ENCODE measurements around the gene TMEM247. TPM values are rescaled to one million over a fixed set of nuclear protein-coding genes. Genes with fewer than 3 reads are reported as not detected.
"Not testable (repeated sequence)": the region's sequence is repeated elsewhere in the genome, so short reads cannot be mapped to it uniquely, and the experiment has no call there.

TMEM247 gene
- total RNA-seq, 2 donors from 2014 or later = not detected

DNA sequence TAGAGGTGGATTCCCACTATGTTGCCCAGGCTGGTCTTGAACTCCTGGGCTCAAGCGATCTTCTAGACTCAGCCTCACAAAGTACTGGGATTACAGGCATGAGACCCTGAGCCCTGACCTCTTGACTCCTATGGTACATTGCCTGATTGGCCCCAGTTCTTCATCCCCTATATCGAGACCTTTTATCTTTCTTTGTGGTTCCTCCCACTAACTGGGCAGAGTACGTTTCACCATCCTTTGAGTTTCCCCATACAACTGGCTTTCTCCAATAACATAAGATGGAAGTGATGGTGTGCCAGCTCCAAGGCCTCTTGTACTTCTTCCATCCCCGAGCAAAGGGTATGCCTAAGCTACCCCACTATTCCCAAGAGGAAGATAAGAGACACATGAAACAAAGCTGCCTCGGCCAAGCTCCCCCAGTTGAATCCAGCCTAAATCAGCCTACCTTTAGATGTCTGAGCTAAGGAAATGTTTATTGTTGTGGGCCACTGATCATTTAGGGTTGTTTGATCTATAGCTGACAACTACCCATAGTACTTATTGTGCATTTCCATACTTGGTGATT lies 8.3 kb upstream of the TMEM247 start:
- DNase-seq = no peak
- no peaks in the 10 kb centered on the region for H3K27me3 ChIP-seq (ENCODE audit: control insufficient read depth, insufficient read depth, low read length, poor library complexity, severe bottlenecking)
- Mint-ChIP-seq H3K27ac (no peak overlapping the region), H3K4me3 (no peak overlapping the region), H3K9me3 (no peaks in the 10 kb centered on the region), H3K27me3 (ENCODE audit: insufficient read depth) (peaks cover 18% of the 10 kb centered on the region), H3K4me1 (no peaks in the 10 kb centered on the region), H3K36me3 (ENCODE audit: low read depth) (no peaks in the 10 kb centered on the region)
- H3K4me3 ChIP-seq (ENCODE audit: low read length) = no peak overlapping the region
- no peak overlapping the region for H3K27ac ChIP-seq (ENCODE audit: low read depth, low read length)
- no peaks in the 10 kb centered on the region for H3K9me3 ChIP-seq (ENCODE audit: control insufficient read depth, low read length)
- 94 to 100% methylated on average over 2 to 5 of the region's 5 CpGs for WGBS, 2 experiments (ENCODE audit: insufficient coverage in 1 of 2, insufficient read length in 1 of 2)
- H3K4me1 ChIP-seq (ENCODE audit: control insufficient read depth, insufficient read depth, low read length) = no peaks in the 10 kb centered on the region
- TF ChIP-seq CTCF (conservative IDR thresholded peaks at IDR 0.05) = no peak
- no peak overlapping the region for H3K9ac ChIP-seq (ENCODE audit: extremely low read depth, low read length, poor library complexity, severe bottlenecking)
- H3K36me3 ChIP-seq (ENCODE audit: control insufficient read depth, insufficient read depth, low read length) = no peaks in the 10 kb centered on the region

DNA sequence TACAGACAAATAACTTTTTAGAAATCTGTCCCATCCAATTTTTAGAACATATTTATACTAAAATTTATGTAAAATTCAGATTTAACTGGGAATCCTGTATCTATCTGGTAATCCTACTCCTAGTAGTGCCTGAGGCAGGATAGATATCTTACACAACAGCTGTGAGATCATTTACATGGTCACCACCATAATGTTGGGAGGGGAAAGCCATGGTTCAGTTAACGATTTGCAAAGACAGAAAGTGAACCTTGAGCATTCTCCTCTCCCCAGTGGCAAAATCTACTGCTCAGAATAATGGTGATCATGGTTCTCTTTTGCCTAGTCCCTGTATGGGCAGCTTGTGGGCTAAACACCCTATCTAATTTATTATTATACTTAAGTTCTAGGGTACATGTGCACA lies 7.7 kb upstream of the TMEM247 start:
- Mint-ChIP-seq H3K27me3 (ENCODE audit: insufficient read depth) (peaks cover 18% of the 10 kb centered on the region), H3K4me3 (no peak overlapping the region), H3K4me1 (no peaks in the 10 kb centered on the region), H3K36me3 (ENCODE audit: low read depth) (no peaks in the 10 kb centered on the region), H3K9me3 (peaks cover under 1% of the 10 kb centered on the region), H3K27ac (no peak overlapping the region)
- Histone ChIP-seq H3K9ac (ENCODE audit: extremely low read depth, low read length, poor library complexity, severe bottlenecking) (no peak overlapping the region), H3K36me3 (ENCODE audit: control insufficient read depth, insufficient read depth, low read length) (no peaks in the 10 kb centered on the region), H3K4me1 (ENCODE audit: control insufficient read depth, insufficient read depth, low read length) (no peaks in the 10 kb centered on the region), H3K4me3 (ENCODE audit: low read length) (no peak overlapping the region), H3K27ac (ENCODE audit: low read depth, low read length) (no peak overlapping the region), H3K9me3 (ENCODE audit: control insufficient read depth, low read length) (no peaks in the 10 kb centered on the region), H3K27me3 (ENCODE audit: control insufficient read depth, insufficient read depth, low read length, poor library complexity, severe bottlenecking) (no peaks in the 10 kb centered on the region)
- WGBS, 2 experiments (ENCODE audit: insufficient coverage in 1 of 2, insufficient read length in 1 of 2) = 100% methylated on average over 1 of the region's 1 CpG; no CpG with 5 or more reads in 1 of the 2 experiments
- no peak for DNase-seq
- TF ChIP-seq CTCF (conservative IDR thresholded peaks at IDR 0.05) = no peak

DNA sequence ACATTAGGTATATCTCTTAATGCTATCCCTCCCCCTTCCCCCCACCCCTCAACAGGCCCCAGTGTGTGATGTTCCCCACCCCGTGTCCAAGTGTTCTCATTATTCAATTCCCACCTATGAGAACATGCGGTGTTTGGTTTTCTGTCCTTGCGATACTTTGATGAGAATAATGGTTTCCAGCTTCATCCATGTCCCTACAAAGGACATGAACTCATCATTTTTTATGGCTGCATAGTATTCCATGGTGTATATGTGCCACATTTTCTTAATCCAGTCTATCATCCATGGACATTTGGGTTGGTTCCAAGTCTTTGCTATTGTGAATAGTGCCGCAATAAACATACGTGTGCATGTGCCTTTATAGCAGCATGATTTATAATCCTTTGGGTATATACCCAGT lies 7.2 kb upstream of the TMEM247 start:
- H3K27ac Mint-ChIP-seq; H3K4me1 ChIP-seq (ENCODE audit: control insufficient read depth, insufficient read depth, low read length); H3K9ac ChIP-seq (ENCODE audit: extremely low read depth, low read length, poor library complexity, severe bottlenecking); H3K36me3 Mint-ChIP-seq (ENCODE audit: low read depth); H3K27ac ChIP-seq (ENCODE audit: low read depth, low read length); H3K9me3 Mint-ChIP-seq; H3K36me3 ChIP-seq (ENCODE audit: control insufficient read depth, insufficient read depth, low read length); H3K9me3 ChIP-seq (ENCODE audit: control insufficient read depth, low read length); DNase-seq; H3K4me3 Mint-ChIP-seq; H3K4me1 Mint-ChIP-seq; H3K4me3 ChIP-seq (ENCODE audit: low read length); H3K27me3 ChIP-seq (ENCODE audit: control insufficient read depth, insufficient read depth, low read length, poor library complexity, severe bottlenecking): not testable (repeated sequence)
- H3K27me3 Mint-ChIP-seq (ENCODE audit: insufficient read depth) = peaks cover 18% of the 10 kb centered on the region
- WGBS, 2 experiments (ENCODE audit: insufficient coverage in 1 of 2, insufficient read length in 1 of 2) = 92 to 98% methylated on average over 2 to 3 of the region's 5 CpGs

DNA sequence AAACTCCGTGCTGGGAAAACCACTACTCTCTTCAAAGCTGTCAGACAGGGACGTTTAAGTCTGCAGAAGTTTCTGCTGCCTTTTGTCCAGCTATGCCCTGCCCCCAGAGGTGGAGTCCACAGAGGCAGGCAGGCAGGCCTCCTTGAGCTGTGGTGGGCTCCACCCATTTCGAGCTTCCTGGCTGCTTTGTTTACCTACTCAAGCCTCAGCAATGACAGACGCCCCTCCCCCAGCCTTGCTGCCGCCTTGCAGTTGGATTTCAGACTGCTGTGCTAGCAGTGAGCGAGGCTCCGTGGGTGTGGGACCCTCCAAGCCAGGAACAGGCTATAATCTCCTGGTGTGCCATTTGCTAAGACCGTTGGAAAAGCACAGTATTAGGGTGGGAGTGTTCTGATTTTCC lies 1.9 kb upstream of the TMEM247 start:
- 76 to 78% methylated on average over 3 to 8 of the region's 8 CpGs for WGBS, 2 experiments (ENCODE audit: insufficient coverage in 1 of 2, insufficient read length in 1 of 2)
- not testable (repeated sequence) for H3K4me3 ChIP-seq (ENCODE audit: low read length); H3K4me1 ChIP-seq (ENCODE audit: control insufficient read depth, insufficient read depth, low read length); H3K36me3 ChIP-seq (ENCODE audit: control insufficient read depth, insufficient read depth, low read length); H3K4me1 Mint-ChIP-seq; H3K36me3 Mint-ChIP-seq (ENCODE audit: low read depth); H3K27me3 ChIP-seq (ENCODE audit: control insufficient read depth, insufficient read depth, low read length, poor library complexity, severe bottlenecking); H3K27ac Mint-ChIP-seq; H3K4me3 Mint-ChIP-seq; H3K27ac ChIP-seq (ENCODE audit: low read depth, low read length); H3K9ac ChIP-seq (ENCODE audit: extremely low read depth, low read length, poor library complexity, severe bottlenecking)
- H3K27me3 Mint-ChIP-seq (ENCODE audit: insufficient read depth) = peaks cover 19% of the 10 kb centered on the region
- peaks cover 13% of the 10 kb centered on the region for H3K9me3 ChIP-seq (ENCODE audit: control insufficient read depth, low read length)
- peak; percentile 65 for DNase-seq
- peaks cover 25% of the 10 kb centered on the region for H3K9me3 Mint-ChIP-seq
